Suprapubic skin (tissue), 4 donors: ENCODE results near the gene GGACT. TPM values are rescaled to one million over a fixed set of nuclear protein-coding genes. Genes with fewer than 3 reads are reported as not detected.

Source experiments
- DNase-seq, 2 donors: peaks; one replicate each; pipeline ENCODE4 v3.0.0-alpha.2; 2019; ENCODE audit warnings: low spot score in 2 of 2
- H3K27ac ChIP-seq: fragments of 200-600 bp; sonication (generic); one replicate; pipeline ENCODE4 v1.5.1; 2019
- H3K27me3 ChIP-seq: fragments of 200-600 bp; sonication (generic); one replicate; pipeline ENCODE4 v1.5.1; 2019
- H3K36me3 ChIP-seq: fragments of 200-600 bp; sonication (generic); one replicate; pipeline ENCODE4 v1.5.1; 2019
- H3K4me1 ChIP-seq: fragments of 200-600 bp; sonication (generic); one replicate; pipeline ENCODE4 v1.5.1; 2019
- H3K4me3 ChIP-seq: fragments of 200-600 bp; sonication (generic); one replicate; pipeline ENCODE4 v1.5.1; 2019; ENCODE audit warnings: mild to moderate bottlenecking
- H3K9me3 ChIP-seq: fragments of 200-600 bp; sonication (generic); one replicate; pipeline ENCODE4 v1.5.1; 2019
- CTCF ChIP-seq, 2 donors: fragments of 200-600 bp in 1 of 2; fragments of 450-650 bp in 1 of 2; sonication (generic) in 1 of 2; IDR thresholded peaks; one replicate each; pipeline ENCODE4 v1.5.1; 2016 to 2019; ENCODE audit warnings: antibody characterized with exemption in 2 of 2, mild to moderate bottlenecking in 1 of 2, moderate library complexity in 1 of 2
- EP300 ChIP-seq: sonication (generic); formaldehyde crosslinking; IDR thresholded peaks from one replicate; pipeline ENCODE4 v1.6.1; 2017; ENCODE audit warnings: antibody characterized with exemption
- POLR2A ChIP-seq, 2 donors: fragments of 450-650 bp; IDR thresholded peaks; one replicate each; pipeline ENCODE4 v1.6.1; 2017; ENCODE audit warnings: antibody characterized with exemption in 2 of 2, mild to moderate bottlenecking in 2 of 2, moderate library complexity in 2 of 2
- POLR2AphosphoS5 ChIP-seq, 3 donors: sonication (generic); formaldehyde crosslinking; IDR thresholded peaks; one replicate each; pipeline ENCODE4 v1.6.1; 2017; ENCODE audit warnings: antibody characterized with exemption in 3 of 3
- WGBS: methylation state at CpG from one replicate; pipeline ENCODE4 v1.1.5; 2018; 5-methylcytosine and 5-hydroxymethylcytosine counted together
- total RNA-seq, 4 donors: library from RNA; depleted of rRNA; stranded (reverse); fragments of >200 nt; gene quantifications; one replicate each; pipeline ENCODE4 v1.1.0, GENCODE V29; 2016

Gene GGACT
- total RNA-seq, 4 donors from 2014 or later = 1.5 to 4.2 (median 3.6) TPM

GRCh38 chr13:100523411-100523810 is 65.2 kb downstream of the GGACT start:
- Histone ChIP-seq H3K4me1 (no peaks in the 10 kb centered on the region), H3K27me3 (no peaks in the 10 kb centered on the region), H3K27ac (no peak overlapping the region), H3K4me3 (no peak overlapping the region), H3K36me3 (peaks cover 12% of the 10 kb centered on the region), H3K9me3 (no peaks in the 10 kb centered on the region)
- 91% methylated on average over 10 of the region's 14 CpGs for WGBS
- TF ChIP-seq CTCF (IDR thresholded peaks at IDR 0.05) = no peak
- TF ChIP-seq POLR2AphosphoS5 (IDR thresholded peaks at IDR 0.05) = no peak
- TF ChIP-seq EP300 = no peak
- no peak for TF ChIP-seq POLR2A (IDR thresholded peaks at IDR 0.05)
- DNase-seq = no peak

GRCh38 chr13:100522618-100523309 is 65.8 kb downstream of the GGACT start:
- Histone ChIP-seq H3K27me3 (no peaks in the 10 kb centered on the region), H3K27ac (no peak overlapping the region), H3K36me3 (peaks cover 5% of the 10 kb centered on the region), H3K9me3 (no peaks in the 10 kb centered on the region), H3K4me1 (no peaks in the 10 kb centered on the region), H3K4me3 (no peak overlapping the region)
- 92% methylated on average over 9 of the region's 9 CpGs for WGBS
- DNase-seq = no peak
- no peak for TF ChIP-seq POLR2A (IDR thresholded peaks at IDR 0.05)
- TF ChIP-seq EP300 = no peak
- TF ChIP-seq CTCF (IDR thresholded peaks at IDR 0.05) = no peak
- TF ChIP-seq POLR2AphosphoS5 (IDR thresholded peaks at IDR 0.05) = no peak

- no peak for TF ChIP-seq EP300
- no peak for TF ChIP-seq POLR2AphosphoS5 (IDR thresholded peaks at IDR 0.05)
- TF ChIP-seq POLR2A (IDR thresholded peaks at IDR 0.05) = no peak
- no peak for TF ChIP-seq CTCF (IDR thresholded peaks at IDR 0.05)
- no peak overlapping the region for H3K27ac ChIP-seq
- no peak overlapping the region for H3K4me3 ChIP-seq
- no peaks in the 10 kb centered on the region for H3K4me1 ChIP-seq
- H3K36me3 ChIP-seq = no peaks in the 10 kb centered on the region
- no peak for DNase-seq
- no peaks in the 10 kb centered on the region for H3K9me3 ChIP-seq
- no peaks in the 10 kb centered on the region for H3K27me3 ChIP-seq
- WGBS = 85% methylated on average over 19 of the region's 19 CpGs
These were observed 66.6 kb downstream of the GGACT start for GRCh38 chr13:100521851-100522617.

GRCh38 chr13:100520936-100521850 is 67.4 kb downstream of the GGACT start:
- no peak for DNase-seq
- WGBS = 77% methylated on average over 23 of the region's 27 CpGs
- H3K9me3 ChIP-seq = no peaks in the 10 kb centered on the region
- no peak overlapping the region for H3K4me3 ChIP-seq
- H3K4me1 ChIP-seq = no peaks in the 10 kb centered on the region
- H3K27ac ChIP-seq = no peak overlapping the region
- no peaks in the 10 kb centered on the region for H3K36me3 ChIP-seq
- H3K27me3 ChIP-seq = no peaks in the 10 kb centered on the region
- TF ChIP-seq POLR2AphosphoS5 (IDR thresholded peaks at IDR 0.05) (no peak), POLR2A (IDR thresholded peaks at IDR 0.05) (no peak), CTCF (IDR thresholded peaks at IDR 0.05) (no peak), EP300 (no peak)
